ENCODE measurements around the gene RARG. TPM values are rescaled to one million over a fixed set of nuclear protein-coding genes. Genes with fewer than 3 reads are reported as not detected.

RARG gene
- total RNA-seq, 1 experiment from 2014 or later: 11.8 TPM

DNA sequence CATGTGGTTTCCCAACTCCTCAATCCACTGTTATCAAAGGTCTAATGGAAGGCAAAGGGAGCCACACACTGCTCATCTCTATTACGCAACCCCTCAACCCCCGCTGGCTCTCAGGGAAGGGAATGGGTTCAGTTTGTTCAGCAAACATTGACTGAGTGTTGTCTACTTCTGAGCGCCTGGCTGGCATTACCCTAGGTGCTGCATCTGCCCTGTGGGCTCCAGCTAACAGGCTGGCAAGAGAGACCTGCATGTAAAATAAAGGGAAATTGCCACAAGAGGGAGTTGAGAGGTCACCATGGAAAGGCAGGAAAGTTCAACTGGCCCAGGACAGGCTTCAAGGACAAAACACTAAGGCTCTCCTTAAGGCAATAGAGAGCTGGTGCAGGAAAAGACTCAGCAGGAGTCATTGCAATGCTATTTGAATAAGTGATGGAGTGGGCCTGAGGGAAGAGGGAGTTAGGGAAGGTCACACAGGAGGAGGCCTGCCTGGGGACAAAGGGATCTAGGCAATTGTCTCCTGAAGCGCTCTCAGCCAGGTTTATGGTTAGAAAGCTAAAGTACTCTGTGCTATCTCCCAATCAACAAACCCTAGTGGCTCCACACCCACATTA is 57.0 kb downstream of the RARG start:
- no peaks in the 10 kb centered on the region for H3K9me3 ChIP-seq
- H3K36me3 ChIP-seq (ENCODE audit: control insufficient read depth, insufficient read depth, low read length): no peaks in the 10 kb centered on the region
- H3K4me3 ChIP-seq (ENCODE audit: low read depth, low read length): no peak overlapping the region
- H3K27me3 ChIP-seq (replicated peaks; ENCODE audit: control insufficient read depth, insufficient read depth, low read length): no peaks in the 10 kb centered on the region
- intact Hi-C loops (cut with micrococcal nuclease; ENCODE audit: unreplicated experiment): no loop called here
- H3K36me3 Mint-ChIP-seq (ENCODE audit: insufficient read depth, unreplicated experiment): peaks cover 5% of the 10 kb centered on the region
- H3K4me3 Mint-ChIP-seq (ENCODE audit: unreplicated experiment): peak overlapping the region; percentile 33
- H3K27ac Mint-ChIP-seq (ENCODE audit: unreplicated experiment): peak overlapping the region; percentile 19
- peak; percentile 38 to 46 for TF ChIP-seq CTCF (IDR thresholded peaks at IDR 0.05; ENCODE audit: insufficient read depth in 1 of 2, low read depth in 1 of 2, low read length in 1 of 2, severe bottlenecking in 1 of 2, unreplicated experiment in 1 of 2)
- peaks cover 16% of the 10 kb centered on the region for H3K4me1 ChIP-seq
- H3K4me1 Mint-ChIP-seq (ENCODE audit: low read depth, unreplicated experiment): peaks cover 19% of the 10 kb centered on the region
- CTCF ChIA-PET: interaction anchor here (0.6 to 1.4 kb wide), 8 partner anchors 12 to 146 kb away, joined by 3 to 9 read pairs (median 6); partner anchors contain the start of genes AAAS, PFDN5, SOAT2 and SPRYD3
- BruUV-seq (replicated peaks): no TSS peak
- no peaks in the 10 kb centered on the region for H3K27me3 Mint-ChIP-seq (ENCODE audit: insufficient read depth, unreplicated experiment)
- DNase-seq: peak; percentile 63 to 73
- no peaks in the 10 kb centered on the region for H3K9me3 Mint-ChIP-seq (ENCODE audit: unreplicated experiment)
- POLR2A ChIA-PET: interaction anchor here (1.2 kb wide), 1 partner anchor 96 kb away, joined by 9 read pairs; the partner anchor contains the start of gene SPRYD3

GRCh38 chr12:53173085-53173715 is 58.8 kb downstream of the RARG start:
- H3K27me3 ChIP-seq (replicated peaks; ENCODE audit: control insufficient read depth, insufficient read depth, low read length): no peaks in the 10 kb centered on the region
- peak in 1 of 2 experiments; percentile 20 for DNase-seq
- no peaks in the 10 kb centered on the region for H3K36me3 ChIP-seq (ENCODE audit: control insufficient read depth, insufficient read depth, low read length)
- Mint-ChIP-seq H3K4me1 (ENCODE audit: low read depth, unreplicated experiment) (peaks cover 13% of the 10 kb centered on the region), H3K36me3 (ENCODE audit: insufficient read depth, unreplicated experiment) (no peaks in the 10 kb centered on the region), H3K27ac (ENCODE audit: unreplicated experiment) (no peak overlapping the region), H3K4me3 (ENCODE audit: unreplicated experiment) (no peak overlapping the region), H3K9me3 (ENCODE audit: unreplicated experiment) (no peaks in the 10 kb centered on the region), H3K27me3 (ENCODE audit: insufficient read depth, unreplicated experiment) (no peaks in the 10 kb centered on the region)
- intact Hi-C loops (cut with micrococcal nuclease; ENCODE audit: unreplicated experiment): no loop called here
- POLR2A ChIA-PET: no interaction called here
- CTCF ChIA-PET: interaction anchor here (1.1 to 1.8 kb wide), 3 partner anchors 94 to 119 kb away, joined by 3 to 5 read pairs (median 3); partner anchors contain the start of gene SPRYD3
- TF ChIP-seq CTCF (IDR thresholded peaks at IDR 0.05; ENCODE audit: insufficient read depth in 1 of 2, low read depth in 1 of 2, low read length in 1 of 2, severe bottlenecking in 1 of 2, unreplicated experiment in 1 of 2): no peak
- H3K4me1 ChIP-seq: peaks cover 11% of the 10 kb centered on the region
- H3K9me3 ChIP-seq: no peaks in the 10 kb centered on the region
- H3K4me3 ChIP-seq (ENCODE audit: low read depth, low read length): no peak overlapping the region
- BruUV-seq (replicated peaks): no TSS peak

- no peaks in the 10 kb centered on the region for H3K27me3 ChIP-seq (replicated peaks; ENCODE audit: control insufficient read depth, insufficient read depth, low read length)
- DNase-seq: no peak
- BruUV-seq (replicated peaks): no TSS peak
- ChIA-PET CTCF (interaction anchor here (1.1 to 1.8 kb wide), 3 partner anchors 93 to 119 kb away, joined by 3 to 5 read pairs (median 3); partner anchors contain the start of gene SPRYD3), POLR2A (interaction anchor here (0.6 kb wide), 1 partner anchor 8 kb away, joined by 3 read pairs; the partner anchor contains the start of gene ZNF740)
- H3K9me3 Mint-ChIP-seq (ENCODE audit: unreplicated experiment): no peaks in the 10 kb centered on the region
- peaks cover 13% of the 10 kb centered on the region for H3K4me1 Mint-ChIP-seq (ENCODE audit: low read depth, unreplicated experiment)
- no peaks in the 10 kb centered on the region for H3K9me3 ChIP-seq
- TF ChIP-seq CTCF (IDR thresholded peaks at IDR 0.05; ENCODE audit: insufficient read depth in 1 of 2, low read depth in 1 of 2, low read length in 1 of 2, severe bottlenecking in 1 of 2, unreplicated experiment in 1 of 2): no peak
- intact Hi-C loops (cut with micrococcal nuclease; ENCODE audit: unreplicated experiment): no loop called here
- no peak overlapping the region for H3K27ac Mint-ChIP-seq (ENCODE audit: unreplicated experiment)
- H3K4me3 Mint-ChIP-seq (ENCODE audit: unreplicated experiment): no peak overlapping the region
- no peaks in the 10 kb centered on the region for H3K27me3 Mint-ChIP-seq (ENCODE audit: insufficient read depth, unreplicated experiment)
- H3K36me3 Mint-ChIP-seq (ENCODE audit: insufficient read depth, unreplicated experiment): no peaks in the 10 kb centered on the region
- H3K36me3 ChIP-seq (ENCODE audit: control insufficient read depth, insufficient read depth, low read length): no peaks in the 10 kb centered on the region
- no peak overlapping the region for H3K4me3 ChIP-seq (ENCODE audit: low read depth, low read length)
- H3K4me1 ChIP-seq: peaks cover 11% of the 10 kb centered on the region
These were observed 59.7 kb downstream of the RARG start for GRCh38 chr12:53172352-53172751.
